AG08396 (cell line): Measurements from ENCODE around the gene PXYLP1.

Experiments used
- DNase-seq: peaks from one replicate; pipeline ENCODE4 v3.0.0; 2012; ENCODE audit warnings: low spot score, mixed read lengths

Gene PXYLP1

GRCh38 chr3:141250342-141250741 is 18.7 kb downstream of the PXYLP1 start:
- DNase-seq = no peak

GRCh38 chr3:141250828-141251227 is 19.2 kb downstream of the PXYLP1 start:
- DNase-seq = no peak

GRCh38 chr3:141253326-141253725 is 21.7 kb downstream of the PXYLP1 start:
- DNase-seq = no peak

GRCh38 chr3:141253811-141254210 is 22.2 kb downstream of the PXYLP1 start:
- DNase-seq = no peak

GRCh38 chr3:141255137-141255845 is 23.7 kb downstream of the PXYLP1 start:
- DNase-seq = no peak

DNA sequence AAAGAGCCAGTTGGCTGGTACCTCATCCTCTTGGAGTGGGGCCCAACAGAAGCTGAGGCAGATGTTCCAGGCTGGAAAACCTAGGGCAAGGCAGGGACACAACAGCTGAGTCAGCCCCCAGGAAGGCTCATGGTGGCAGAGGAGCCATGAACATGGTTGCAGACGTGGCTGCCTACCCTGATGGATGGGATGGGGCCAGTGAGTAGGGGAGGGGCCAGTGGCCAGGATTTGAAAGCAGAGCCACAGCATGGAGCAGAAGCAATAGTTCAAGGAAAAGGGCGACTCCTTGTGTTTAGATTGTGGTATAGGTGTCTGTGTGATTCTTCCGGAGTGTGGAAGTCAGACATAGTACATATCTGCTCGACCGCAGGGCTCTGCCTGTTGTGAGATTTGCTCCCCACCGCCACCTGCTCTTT is 24.2 kb downstream of the PXYLP1 start:
- DNase-seq = no peak

- DNase-seq = no peak
These were observed 25.2 kb downstream of the PXYLP1 start for GRCh38 chr3:141256820-141257219.

- DNase-seq = no peak
These were observed 26.3 kb downstream of the PXYLP1 start for GRCh38 chr3:141257961-141258360.

GRCh38 chr3:141258973-141259372 is 27.3 kb downstream of the PXYLP1 start:
- no peak for DNase-seq

DNA sequence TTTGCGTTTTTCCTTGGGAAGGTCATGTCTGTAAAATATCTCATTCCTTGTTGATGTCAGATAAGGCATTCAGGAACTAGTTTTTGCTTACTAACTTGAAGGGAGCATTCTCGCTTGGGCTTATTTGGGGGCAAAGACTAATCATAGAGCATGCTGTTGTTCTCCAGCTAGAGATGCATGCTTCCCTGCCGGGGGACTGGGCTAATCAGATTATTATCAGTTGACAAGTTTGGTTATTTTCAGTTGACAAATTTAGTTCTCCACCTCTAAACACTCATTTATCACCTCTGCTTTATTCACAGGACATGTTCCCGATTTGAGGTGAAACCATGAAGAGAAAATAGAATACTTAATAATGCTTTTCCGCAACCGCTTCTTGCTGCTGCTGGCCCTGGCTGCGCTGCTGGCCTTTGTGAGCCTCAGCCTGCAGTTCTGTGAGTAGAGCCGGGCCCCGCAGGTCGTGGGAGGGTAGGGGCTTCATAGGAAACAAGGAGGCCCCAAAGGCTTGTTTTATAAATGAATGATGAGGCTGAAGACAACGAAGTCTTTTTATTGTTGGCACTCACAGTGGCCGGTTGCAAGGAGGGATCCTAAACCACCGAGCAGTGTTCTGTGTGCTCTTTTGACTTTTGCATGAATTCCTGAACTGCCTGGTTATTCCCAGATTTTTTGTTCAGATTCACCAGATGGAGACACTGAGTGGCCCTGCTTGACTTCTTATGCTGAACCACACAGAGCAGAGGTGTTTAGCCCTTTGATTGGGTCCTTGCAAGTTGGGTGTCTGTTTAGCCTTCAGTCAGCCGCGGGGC is 28.4 kb downstream of the PXYLP1 start:
- DNase-seq = no peak

DNA sequence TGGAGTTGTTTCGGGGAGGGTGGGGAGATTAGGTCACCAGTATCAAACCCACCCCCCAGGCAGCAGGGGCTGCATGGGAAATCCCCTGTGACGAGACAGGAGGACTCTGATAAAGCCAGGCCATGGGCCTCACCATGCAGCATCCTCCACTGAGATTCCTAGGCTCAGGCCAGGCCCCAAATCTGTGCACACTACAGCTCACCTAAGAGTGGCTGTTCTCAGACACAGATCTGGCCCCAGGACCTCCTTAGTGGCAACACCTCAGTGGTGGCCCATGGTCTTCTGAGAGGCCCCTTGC is 29.0 kb downstream of the PXYLP1 start:
- DNase-seq = no peak

DNA sequence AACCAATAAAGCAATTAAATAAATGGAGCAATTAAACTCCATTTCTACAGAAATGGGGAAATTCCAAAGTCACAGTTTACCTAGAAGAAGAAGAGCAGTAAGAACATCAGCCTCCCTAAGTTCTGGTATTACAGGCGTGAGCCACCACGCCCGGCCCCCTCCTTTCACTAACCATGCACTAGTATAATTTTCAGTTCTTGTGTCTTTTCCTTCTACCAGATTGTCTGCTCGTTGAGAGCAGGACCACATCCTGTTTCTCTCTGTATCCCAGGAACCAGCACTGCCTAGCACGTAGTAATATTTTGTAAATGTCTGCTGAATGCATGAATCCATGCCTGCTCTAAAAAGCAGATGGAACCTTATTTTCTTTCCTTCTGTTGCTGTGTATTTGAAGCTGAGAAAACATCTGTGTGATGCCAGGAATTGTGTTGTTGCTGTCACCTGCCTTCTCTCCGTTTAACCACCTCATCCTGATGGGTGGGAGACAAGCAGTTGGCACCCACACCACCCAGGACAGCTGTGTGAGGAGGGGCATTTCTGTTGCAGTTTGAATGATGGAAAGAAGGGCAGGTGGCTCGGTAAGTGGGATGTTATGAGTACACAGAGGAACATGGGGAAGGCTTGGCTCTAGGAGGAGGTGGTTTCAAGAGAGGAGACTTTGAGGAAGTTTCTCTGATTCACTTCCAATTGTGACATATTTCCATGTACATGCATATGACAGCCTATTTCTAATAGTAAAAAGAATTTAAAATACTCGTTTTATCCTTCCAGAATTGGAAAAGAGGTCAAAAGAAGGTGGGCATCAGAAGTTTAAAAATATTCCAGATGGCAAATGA is 30.1 kb downstream of the PXYLP1 start:
- DNase-seq = no peak

GRCh38 chr3:141262308-141262705 is 30.7 kb downstream of the PXYLP1 start:
- peak; percentile 60 for DNase-seq

DNA sequence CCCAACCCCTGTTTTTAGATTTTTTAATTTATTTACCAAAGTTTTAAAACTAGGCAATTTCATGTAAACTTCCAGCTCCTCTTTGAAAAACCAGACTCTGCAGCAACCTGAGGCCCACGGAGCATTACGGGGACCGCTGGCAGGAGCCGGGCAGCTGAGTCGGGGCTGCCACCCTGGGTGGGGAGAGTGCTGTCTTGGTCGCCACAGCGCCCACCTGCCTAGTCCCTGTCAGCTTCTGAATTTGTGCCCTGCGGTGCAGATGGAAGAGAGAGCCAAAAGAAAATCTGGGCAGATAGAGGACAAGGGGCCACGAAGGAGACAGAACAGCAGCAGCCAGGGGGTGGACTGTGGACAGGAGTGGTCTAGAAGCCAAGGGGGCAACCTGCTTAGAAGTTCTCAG is 34.6 kb downstream of the PXYLP1 start:
- DNase-seq = no peak

DNA sequence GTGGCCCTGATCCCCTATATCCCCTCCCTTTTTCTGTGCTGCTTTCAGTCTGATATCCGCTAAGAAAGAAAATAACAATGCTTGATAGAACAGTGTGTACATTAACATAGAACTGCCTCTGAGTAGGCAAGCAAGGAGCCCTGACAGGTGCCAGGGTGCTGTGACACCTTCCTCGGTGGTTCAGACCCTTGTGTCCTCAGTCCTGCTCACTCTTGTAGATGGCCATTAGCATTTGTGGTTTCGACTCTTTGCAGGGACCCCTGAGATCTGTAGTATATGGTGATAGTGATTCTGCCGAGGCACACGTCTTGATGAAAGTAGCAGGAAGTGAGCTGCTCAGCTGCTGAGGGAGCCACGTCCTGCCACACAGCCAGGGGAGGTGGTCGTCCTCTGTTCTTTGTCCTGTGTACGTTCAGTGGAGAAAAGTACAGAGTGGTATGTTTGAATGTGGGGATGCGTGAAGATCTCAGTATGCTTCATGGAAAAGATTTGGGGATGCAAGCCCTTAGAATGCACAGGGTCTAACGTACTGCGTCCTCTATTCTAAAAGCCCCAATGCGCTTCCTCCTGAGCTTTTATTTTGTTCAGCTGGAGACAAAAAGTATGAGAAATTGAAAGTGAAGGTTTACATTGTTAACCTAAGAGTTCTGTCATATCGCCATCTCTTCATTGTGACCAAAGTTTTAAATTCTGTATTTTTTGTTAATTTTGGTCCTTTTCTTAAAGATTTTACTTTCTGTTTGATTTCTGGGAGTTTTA is 35.4 kb downstream of the PXYLP1 start:
- DNase-seq = no peak

GRCh38 chr3:141267629-141268028 is 36.0 kb downstream of the PXYLP1 start:
- no peak for DNase-seq

DNA sequence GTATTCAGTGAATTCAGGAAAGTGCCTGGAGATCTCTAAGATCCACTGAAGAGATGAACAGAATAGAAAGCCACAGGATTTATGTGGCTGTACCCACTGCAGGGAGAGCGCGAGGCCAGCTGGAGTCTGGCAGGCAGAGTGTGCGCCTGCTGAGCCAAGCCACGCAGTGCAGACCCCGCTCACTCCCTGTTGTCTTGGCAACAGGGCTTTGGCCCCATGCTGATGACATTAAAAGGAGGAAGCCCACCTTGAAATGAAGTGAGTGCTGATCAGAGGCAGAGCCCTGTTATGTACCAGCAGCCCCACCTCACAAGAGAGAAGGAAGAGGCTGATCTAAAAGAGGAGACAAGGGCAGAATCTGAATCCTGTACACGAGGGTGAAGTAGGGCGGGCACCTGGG is 36.7 kb downstream of the PXYLP1 start:
- DNase-seq = no peak

- no peak for DNase-seq
These were observed 37.2 kb downstream of the PXYLP1 start for GRCh38 chr3:141268791-141269190.

DNA sequence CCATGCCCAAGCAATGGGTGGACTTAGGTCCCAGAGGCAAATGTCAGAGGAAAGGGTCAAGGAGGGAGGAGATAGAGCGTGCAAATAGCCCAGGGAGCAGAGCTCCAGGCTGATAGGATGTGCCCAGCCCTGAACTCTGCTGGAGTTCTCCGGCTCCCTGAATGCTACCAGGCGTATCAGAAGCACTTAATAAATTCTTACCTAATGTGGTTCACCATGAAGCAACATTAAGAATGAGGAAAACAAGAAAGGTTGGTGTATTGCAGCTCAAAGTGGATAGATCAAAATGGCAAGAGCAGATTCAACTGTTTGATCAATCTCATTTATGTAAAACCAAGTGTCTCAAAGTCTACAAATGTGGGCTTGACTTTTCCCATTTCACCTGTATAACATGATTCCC is 38.3 kb downstream of the PXYLP1 start:
- DNase-seq = no peak

DNA sequence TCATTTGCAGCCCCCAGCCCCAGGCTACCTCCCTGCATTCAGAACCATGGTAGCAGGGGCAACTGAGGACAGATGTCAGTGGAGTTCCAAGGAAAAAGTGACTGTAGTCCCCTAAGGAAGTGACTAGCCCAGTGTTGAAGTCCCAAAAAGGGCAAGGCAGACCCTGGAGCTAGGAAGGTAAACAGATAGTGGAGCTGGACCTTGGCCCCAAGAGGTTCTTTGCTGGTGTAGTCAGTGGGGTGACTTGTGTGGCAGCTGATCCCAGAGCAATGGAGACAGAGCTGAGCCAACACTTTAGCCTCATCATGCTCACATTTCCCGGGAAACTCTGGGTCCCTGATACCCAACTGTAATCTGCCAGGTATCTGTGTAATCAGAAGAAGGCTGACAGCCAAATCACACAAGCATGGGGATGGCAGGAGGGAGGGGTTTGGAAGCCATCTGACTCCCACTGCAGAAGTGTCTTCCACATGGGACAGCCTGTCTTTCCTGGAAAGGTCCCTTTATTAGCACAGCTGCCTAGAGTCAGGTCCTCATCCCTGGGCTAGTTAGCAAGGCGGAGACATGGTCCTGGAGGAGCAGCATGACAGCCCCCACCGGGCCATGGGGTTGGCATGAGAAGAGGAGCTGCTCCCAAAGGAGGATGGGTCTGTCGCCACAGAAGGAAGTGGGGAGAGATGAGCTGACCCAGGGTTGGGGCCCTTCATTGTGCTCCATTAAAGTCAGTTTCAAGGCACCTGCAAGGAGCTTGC is 39.8 kb downstream of the PXYLP1 start:
- no peak for DNase-seq

- no peak for DNase-seq
These were observed 41.5 kb downstream of the PXYLP1 start for GRCh38 chr3:141272906-141273662.
